ENCODE data around the gene IFNGR2.

- TF ChIP-seq EZH2 (IDR thresholded peaks at IDR 0.05; ENCODE audit: low read length) (no peak), CTCF (optimal IDR thresholded peaks at IDR 0.05 in 1 of 3, IDR thresholded peaks at IDR 0.05 in 1 of 3, conservative IDR thresholded peaks at IDR 0.05 in 1 of 3; ENCODE audit: extremely low read depth in 1 of 3, insufficient read depth in 2 of 3, low read length in 3 of 3) (no peak)
Measured at GRCh38 chr21:33368576-33368975, 34.6 kb upstream of the IFNGR2 start.
